ENCODE data around the gene EPS8L3.
"Not testable (repeated sequence)": the region's sequence is repeated elsewhere in the genome, so short reads cannot be mapped to it uniquely, and the experiment has no call there.

Gene EPS8L3

DNA sequence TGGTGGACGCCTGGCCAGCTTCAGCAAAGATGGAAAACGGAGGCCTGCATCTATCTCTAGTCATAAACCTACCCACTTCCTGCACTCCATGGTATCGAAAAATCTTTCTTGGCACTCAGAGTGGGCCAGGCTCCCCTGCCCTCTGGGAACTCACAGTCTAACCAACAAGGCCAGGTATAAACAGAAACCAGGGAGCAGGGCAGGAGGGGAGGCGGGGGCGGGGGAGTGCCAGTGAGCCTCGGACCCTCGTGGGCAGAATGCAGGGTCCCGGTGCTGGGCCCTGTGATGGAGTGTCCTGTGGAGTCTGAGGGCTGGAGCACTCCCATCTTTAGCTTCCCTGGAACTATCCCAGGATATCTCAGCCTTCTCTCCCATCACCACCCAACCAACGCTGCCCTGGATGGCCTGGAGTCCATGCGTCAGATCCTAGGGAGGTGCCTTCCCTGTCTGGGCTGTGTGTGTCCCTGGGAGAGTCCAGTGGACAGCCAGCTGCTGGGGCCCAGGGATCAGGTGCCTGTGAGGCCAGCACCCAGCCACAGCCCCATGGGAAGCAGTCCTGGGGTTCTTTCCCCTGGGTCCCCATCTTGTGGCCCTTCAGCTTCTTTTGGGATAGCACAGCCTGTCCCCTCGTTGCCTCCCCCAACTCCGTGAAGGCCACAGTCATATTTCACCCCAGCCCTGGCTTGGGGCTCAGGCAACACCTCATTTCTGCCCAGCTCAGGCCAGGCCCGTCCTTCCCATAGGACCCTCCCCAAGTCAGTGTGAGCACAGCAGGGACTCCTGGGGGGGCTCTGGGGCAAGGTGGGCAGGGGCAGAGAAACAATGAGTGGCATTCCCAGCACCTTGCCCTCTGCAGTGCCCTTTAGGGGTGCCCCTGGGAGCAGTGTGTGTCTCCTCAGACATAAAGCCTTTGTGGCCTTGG, 1.1 kb upstream of the EPS8L3 start:
- no peak for DNase-seq (ENCODE audit: low read depth in 2 of 2)

DNA sequence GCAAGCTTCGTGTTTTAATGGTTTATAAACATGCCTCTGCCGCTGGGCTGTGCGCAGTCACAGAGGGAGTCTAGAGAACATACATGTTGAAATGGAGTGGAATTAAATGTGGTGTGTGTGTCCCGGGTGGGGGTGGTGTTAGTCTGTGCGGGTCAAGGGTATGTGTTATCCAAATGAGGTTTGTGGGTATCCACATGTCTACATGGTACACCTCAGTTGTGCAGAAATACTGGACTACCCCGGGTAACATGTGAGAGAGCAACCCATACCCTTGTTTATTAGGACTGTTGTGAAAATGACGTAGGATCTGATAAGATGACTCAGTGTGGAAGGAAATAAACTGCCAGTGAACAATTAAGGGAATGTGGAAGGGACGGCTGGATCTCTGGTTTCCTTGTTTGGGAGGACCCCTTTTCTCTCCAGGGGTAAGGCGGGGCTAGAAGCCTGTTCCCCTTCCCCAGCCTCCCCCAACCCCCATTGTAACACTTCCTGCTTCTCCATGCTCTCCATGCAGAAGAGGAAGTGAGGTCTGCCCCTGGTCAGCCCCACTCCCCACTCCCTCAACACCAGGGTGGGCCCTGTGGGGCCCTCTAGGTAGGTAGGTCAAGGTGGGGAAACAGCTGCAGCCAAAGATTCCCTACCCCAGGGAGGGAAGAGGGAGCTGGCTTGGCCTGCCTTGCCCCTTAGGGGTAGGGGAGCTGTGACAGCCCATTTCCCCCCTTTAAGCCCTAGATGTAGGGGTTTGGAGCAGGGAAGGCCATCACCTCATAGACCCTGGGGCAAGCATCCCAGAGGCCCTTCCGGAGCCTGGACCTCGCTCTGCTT, 690 bp downstream of the EPS8L3 start:
- DNase-seq (ENCODE audit: low read depth in 2 of 2): no peak

DNA sequence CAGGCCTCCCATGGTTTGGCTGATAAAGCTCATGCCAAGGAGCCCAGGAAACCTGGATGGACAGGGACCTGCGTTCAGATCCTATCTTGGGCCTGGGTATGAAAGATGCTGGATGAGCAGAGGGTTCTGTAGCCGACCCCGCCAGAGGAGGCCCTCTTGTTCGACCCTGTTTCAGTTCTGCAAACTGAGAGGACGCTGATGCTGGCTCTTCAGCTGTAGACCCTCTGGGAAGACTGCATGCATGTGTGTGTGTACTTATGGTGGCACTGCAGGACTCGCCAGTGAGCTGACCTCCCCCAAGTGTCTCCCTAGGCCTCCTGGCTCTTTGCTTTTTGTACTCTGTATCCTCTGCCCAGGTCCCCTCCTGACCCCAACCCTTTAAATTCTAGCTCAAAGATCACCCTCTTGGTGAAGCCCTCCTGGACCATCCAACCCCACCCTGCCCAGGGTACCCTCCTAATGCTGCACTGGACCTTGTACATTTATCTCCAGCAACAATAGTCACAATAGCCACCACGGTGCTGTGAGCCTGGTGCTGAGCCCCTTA, 1.6 kb downstream of the EPS8L3 start:
- no peak for DNase-seq (ENCODE audit: low read depth in 2 of 2)

DNA sequence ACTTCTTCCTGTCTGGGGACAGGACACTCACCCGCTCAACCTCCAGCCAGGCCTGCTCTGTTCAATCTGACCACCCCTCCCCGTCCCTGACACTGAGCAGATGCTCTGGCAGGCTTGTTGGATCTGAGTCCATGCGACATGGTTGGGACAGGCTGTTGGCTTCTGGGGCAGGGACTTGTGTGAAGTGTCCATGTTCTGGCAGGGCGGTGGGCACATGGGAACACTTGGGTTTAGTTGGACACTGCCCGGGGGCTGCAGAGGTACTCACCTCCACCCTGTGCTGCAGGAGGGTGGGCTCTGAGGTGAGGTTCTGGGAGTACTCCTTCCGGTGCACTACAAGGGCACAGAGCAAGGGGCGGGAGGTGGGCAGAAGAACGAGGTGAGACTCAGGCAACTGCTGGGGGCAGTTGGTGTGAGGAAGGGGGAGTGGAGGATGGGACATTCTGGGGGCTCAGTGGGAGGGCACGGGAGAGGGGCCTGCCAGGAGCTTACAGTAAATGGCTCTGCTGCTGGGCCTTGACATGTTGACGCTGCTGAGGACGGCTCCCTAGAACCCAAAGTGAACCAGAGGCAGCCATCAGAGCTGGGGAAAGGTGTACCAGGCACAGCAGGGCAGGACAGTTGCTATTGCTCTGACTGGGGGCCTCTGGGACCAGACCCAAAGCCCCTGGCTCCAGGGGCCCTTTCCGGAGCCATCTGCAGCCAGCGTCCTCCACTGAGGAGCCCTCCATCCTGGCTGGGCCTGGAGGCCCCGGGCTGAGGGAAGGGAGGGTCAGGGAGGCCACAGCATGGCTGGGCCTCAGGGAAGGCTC, 2.3 kb downstream of the EPS8L3 start:
- no peak for DNase-seq (ENCODE audit: low read depth in 2 of 2)

DNA sequence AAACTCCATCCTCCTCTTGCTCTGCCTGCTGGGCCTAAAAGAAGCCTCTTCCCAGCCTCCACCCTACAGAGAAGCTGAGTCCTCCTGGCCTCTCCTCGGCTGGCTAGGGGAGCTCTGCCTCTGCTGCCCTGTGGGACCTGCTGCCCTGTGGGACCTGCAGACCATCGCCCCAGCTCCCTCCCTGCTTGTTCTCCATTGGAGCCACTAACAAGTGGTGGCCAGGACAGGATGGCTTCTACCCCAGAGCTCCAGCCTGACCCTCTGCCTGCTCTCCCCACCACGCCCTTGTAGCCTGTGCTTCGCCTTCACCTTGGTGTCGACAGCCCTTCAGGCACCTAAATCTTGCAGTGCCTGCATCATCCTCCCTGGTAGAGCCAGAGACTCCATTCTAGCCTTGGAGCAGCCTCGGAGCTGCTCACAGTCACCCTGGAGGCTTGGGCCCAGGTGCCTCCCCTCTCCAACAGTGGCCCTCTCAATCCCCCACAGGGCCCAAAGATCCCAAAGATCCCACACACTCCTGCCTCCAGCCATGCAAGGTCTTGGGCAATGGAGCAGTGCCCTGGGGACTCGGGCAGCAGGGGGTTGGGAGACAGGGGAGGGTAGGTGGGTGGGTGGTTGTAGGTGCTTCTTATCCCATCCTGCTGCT, 3.0 kb downstream of the EPS8L3 start:
- no peak for DNase-seq (ENCODE audit: low read depth in 2 of 2)

DNA sequence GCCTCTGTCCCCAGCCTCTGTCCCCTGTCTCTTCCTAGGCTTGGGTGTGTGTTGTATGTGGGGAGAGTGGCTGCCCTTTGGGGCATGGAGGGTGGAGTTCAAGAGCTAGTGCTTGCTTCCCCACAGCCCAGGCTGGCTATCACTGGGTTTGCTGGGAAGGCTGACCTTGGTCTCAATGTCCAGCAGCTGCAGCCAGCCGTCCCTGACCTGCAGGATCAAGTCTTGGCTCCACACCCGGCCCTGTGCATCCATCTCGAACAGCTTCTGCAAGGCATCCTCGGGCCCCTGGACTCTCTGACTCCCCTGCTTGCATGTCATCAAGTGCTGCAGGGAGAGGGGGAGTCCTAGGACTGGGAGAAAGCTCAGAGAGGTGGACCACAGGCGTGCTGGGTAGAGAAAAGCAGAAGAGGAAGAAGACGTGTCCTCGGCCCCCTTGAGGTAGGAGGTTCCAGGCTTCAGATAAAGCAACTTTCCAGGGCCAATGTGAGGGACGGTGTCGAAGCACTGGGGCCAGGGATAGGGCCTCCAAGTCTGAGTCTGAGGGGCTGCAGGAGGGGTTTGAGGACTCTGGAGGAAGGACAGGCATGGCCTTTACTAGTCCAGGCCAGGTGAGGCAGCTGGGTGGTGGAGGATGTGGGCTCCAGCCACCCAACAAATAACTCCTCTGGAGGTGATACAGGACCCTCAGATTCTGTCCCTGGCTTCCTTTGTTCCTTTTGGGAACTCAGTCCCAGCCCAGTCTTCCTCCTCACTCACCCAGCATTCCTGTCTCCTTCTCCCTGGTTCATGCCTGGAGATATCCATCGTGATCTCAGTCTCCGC, 4.0 kb downstream of the EPS8L3 start:
- no peak for DNase-seq (ENCODE audit: low read depth in 2 of 2)

DNA sequence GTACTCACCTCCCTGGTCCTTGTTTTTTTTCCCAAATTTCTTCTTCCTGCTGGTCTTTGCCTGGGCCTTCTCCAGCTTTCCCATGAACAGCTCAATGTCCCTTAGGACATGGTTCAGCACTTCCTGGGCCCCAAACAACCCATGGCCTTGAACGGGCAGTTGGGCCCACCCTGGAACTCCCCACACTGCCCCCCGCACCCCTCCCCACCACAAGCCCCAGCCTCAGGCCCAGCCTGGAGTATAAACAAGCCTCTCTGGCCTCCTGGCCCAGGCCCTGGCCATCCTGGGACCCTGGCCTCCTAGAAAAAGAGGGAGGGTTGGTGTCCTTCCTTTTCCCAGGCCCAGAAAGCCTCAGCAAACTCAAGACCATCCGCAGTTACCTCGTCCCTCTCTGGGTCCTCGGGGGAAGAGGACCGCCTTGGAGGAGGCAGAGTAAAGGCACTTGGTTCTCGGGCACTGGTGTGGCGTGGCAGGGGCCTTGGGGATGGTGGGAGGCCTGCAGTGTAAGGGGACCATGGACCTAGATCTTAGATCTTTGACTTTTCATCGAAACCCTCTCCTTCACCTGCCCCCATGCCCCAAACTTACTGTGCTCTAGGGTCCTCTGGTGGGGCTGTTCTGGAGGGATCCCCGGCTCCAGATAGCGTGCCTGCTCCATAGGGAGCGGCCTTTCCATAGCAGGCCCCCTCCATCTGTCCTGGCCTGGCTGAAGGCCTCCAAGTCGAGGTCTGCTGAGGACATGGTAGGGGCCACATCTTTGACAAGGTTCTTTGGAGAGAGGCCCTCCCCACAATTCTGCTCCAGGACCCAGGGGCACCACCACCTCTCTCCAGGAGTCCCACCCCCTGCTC, 5.6 kb downstream of the EPS8L3 start:
- DNase-seq (ENCODE audit: low read depth in 2 of 2): no peak

DNA sequence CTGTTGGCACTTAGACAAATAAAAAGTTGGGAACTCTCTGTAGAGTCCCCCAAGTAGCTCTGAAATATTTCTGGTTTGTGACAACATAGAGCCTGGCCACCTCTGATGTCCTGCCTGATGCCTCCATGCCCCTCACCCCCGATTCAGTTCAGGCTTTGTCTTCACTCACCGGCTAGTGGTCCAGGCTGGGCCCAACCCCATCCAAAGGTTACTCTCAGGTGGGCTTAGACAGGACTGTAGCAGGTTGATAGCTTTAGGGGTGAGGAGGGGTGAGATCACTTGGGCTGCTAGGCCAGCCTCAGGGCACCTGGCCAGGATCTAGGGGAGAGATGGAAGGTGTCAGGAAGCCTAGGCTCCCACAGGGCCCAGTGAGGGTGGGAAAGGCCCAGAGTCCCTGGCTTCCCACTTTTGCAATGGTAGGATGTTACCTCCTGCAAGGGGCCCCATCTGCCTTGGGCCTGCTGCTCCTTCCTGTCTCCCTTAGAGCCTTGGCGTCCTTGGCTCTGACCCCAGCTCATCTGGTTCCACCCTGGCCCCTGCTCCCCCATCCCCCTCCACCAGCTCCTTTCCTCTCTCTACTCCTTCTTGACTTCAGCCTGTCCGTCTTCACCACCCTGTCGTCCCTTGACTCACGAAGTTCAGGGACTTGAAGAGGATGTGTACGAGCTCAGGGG, 6.7 kb downstream of the EPS8L3 start:
- no peak for DNase-seq (ENCODE audit: low read depth in 2 of 2)

DNA sequence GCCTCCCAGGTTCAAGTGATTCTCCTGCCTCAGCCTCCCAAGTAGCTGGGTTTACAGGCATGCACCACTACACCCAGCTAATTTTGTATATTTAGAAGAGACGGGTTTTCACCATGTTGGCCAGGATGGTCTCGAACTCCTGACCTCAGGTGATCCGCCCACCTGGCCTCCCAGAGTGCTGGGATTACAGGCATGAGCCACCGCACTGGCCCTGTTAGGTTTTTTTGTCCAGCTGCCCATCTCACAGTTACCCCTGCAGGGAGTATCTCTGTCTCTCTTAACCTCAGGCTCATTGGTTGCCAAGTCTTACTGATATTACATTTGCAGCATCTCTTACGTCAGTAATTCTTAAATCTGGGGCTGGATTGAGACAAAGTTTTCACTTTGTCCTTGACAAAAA, 7.4 kb downstream of the EPS8L3 start:
- DNase-seq (ENCODE audit: low read depth in 2 of 2): not testable (repeated sequence)

DNA sequence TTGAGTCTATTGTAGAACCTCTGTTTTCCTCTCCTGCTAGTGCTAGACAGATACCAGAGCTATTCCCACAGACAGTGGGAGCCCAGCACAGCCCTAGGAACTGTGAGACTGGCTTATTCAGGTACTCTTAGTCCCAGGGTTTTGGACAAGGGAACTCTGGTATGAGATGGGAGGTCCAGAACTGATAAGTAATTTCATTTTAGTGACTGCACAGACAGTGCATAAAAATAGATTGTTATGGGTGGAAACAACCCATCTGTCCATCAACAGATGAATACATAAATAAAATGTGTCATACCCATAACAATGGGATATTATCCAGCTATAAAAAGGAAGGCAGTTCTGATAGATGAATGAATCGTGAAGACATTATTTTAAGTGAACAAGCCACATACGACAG, 9.0 kb downstream of the EPS8L3 start:
- no peak for DNase-seq (ENCODE audit: low read depth in 2 of 2)

DNA sequence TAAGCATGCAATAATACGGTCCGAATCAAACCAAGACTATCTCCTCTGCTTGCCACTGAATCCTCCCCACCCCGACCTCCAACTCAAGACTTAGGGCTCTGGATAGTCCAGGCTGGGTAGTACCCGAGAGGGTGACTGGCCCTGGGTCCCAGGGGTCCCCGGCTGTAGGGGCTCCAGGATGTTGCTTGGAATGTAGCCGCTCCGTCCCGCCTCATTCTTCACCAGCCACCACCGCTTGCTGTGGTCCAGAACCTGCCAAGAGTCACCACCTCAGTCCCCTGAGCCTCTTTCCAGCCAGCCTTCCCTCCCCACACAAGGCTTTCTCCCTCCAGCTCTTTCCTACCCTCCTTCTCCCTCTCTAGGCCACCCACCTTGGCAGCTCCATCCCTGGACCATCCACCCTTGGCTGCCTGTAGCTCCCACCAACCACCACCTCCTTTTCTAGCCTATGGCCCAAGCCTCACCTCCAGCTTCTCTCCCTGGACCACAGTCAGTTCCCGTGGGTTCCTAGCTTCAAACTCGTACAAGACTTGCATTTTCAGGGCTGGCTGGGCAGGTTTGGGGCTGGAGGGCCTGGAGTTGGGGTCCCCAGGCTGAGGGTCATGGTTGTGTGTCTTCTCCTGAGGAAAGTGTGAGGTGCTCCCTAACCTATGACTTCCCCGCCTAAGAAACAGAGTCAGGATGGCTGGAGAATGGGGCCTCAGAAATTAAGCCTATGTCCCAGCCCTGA, 12.0 kb downstream of the EPS8L3 start:
- DNase-seq (ENCODE audit: low read depth in 2 of 2): no peak

DNA sequence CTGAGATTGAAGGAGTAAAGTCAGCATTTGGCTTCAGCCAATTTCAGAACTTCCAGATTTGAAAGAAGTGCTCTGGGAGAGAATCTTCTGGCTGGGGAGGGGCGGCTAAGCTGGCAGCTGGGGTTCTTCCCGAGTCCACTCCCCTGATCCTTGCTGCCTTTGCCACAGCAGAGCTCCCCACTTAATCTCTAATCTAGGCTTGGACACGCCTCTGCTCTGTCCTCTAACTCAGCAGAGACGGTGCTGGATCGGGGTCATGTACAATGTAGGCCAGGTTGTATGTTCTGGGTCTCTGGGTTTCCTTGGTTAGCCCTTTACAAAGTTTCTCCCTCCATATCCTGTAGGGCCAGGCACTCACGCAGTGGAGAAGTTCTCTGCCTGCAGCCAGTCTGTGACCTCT, 12.8 kb downstream of the EPS8L3 start:
- DNase-seq (ENCODE audit: low read depth in 2 of 2): no peak

DNA sequence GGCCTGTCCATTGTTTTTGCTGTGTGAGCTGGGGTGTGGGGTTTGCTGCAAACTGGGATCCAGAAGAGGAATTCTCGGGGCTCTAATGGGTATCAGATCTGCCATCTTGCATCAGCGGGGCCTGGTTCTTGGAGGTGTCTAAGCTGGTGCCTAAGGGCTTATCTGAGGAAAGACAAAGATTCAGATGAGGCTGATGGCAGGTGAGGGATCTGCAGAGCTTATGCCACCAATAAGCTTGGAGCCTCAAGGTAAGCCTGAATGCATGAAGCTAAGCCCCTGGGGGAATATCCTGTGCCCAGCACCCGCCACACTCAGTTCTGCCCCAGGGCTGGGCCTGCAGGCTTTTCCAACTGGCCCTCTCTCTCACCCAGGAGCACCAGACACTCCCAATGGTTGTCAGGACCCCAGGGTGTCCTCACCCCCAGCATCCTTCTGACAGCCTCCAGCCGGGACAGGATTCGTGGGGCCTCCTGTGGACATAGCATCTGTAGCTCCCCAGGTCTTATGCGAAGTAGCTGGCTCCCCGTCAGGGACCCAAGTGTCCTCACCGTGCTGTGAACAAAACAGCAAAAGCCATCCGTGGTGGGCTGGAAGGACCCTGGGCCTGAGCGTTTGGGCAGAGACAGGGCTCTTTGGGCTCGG, 13.4 kb downstream of the EPS8L3 start:
- DNase-seq (ENCODE audit: low read depth in 2 of 2): no peak

DNA sequence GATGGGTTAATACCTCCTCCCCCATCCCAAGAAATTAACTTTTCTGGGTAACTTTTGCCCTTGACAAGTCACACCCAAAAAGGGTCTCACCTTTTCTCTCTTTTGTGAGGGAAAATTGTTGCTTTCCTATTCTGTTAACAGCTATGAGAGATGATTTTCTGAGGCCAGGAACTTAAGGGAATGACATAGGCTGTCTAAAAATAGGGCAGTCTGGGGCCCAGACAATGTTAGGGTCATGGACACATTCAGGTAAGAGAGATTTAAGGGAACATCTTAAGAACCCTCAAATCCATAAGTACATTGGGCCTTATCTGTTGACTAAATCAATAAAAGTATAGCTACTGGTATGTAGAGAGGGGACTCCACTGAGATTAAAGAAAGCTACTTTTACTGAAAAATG, 14.5 kb downstream of the EPS8L3 start:
- no peak for DNase-seq (ENCODE audit: low read depth in 2 of 2)

DNA sequence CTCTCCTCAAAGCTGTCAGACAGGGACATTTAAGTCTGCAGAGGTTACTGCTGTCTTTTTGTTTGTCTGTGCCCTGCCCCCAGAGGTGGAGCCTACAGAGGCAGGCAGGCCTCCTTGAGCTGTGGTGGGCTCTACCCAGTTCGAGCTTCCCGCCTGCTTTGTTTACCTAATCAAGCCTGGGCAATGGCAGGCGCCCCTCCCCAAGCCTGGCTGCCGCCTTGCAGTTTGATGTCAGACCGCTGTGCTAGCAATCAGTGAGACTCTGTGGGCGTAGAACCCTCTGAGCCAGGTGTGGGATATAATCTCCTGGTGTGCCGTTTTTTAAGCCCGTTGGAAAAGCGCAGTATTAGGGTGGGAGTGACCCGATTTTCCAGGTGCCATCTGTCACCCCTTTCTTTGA, 15.4 kb downstream of the EPS8L3 start:
- not testable (repeated sequence) for DNase-seq (ENCODE audit: low read depth in 2 of 2)

DNA sequence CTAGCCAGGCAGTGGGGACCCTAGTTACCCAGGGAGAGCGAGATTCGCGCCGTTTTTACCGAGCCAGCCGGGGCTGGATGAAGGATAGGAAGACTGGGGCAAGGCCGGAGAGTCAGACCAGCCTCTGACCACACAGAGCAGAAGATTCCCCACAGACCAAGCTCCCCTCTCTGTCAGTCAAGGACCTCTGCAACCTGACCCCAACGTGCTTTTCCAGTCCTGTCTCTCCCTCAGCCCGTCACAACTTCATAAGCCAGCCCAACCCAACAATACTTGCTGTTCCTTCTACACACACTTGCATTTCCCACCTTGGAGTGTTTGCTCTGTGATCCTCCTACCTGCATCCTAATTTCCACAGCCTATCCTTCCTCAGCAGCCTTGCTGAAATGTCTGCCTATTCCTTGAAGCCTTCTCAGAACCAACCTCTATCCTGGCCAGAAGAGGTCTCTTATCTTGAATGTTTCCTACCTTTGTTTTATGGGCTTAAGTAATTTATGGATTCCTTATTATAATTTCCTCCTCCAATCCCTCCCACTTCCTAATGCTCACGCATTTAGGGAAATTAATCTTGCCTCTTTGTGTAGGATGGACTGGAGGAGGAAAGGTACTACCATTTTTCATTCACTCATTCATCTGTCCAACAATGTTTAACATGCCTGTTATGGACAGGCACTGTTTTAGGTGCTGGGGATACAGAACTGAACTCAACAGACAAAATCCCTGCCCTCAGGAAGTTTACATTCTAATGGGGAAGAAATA, 22.9 kb downstream of the EPS8L3 start, which contains the start of gene GSTM3:
Gene GSTM3 (minus strand): TSS at position 424 of the 759 bp plus-strand sequence. CDS start 751 bp downstream, outside the sequence.
- DNase-seq (ENCODE audit: low read depth in 2 of 2): no peak

All from stimulated activated CD8-positive, alpha-beta memory T cell treated with anti-CD3 and anti-CD28 coated beads, Interleukin-7, amount 100 ng/mL, for 4 hours (primary cell).